Stimulated activated naive CD4-positive, alpha-beta T cell (primary cell): Measurements from ENCODE around the gene TRPM5.

Experiments used
- DNase-seq, 6 experiments: peaks; one replicate each; lab custom pipeline; 2025; lab: John Stamatoyannopoulos, UW

TRPM5 gene

GRCh38 chr11:2402890-2403645 lies 41.2 kb downstream of the TRPM5 start:
- no peak for DNase-seq

GRCh38 chr11:2402106-2402505 lies 42.2 kb downstream of the TRPM5 start:
- no peak for DNase-seq

DNA sequence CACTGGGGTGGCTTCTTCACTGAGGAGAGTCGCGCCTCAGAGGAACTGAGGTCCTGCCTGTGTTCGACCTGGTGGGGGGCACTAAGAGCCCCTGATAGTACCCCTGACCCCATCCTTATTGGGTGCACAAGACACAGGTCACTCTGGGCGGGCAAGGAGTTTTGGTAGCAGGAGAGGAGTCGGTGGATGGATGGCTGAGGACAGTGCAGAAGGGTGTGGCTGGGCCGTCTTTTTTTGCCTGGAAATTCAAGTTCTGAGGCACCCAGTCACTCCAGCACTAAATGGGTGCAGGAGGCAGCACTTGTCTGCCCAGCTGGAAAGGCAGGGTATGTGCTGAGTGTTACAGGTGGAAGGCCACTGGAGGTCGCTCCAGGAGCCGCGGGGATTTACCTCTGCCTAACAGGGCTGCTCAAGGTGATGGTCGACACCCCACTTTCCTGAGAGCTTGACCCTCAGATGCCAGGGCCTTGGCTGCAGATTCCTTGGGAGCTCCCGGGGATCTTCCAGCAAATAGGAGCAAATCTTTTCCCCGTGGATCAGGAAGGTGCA lies 42.8 kb downstream of the TRPM5 start:
- DNase-seq, result no peak

GRCh38 chr11:2400762-2401435 lies 43.4 kb downstream of the TRPM5 start:
- DNase-seq, result no peak

DNA sequence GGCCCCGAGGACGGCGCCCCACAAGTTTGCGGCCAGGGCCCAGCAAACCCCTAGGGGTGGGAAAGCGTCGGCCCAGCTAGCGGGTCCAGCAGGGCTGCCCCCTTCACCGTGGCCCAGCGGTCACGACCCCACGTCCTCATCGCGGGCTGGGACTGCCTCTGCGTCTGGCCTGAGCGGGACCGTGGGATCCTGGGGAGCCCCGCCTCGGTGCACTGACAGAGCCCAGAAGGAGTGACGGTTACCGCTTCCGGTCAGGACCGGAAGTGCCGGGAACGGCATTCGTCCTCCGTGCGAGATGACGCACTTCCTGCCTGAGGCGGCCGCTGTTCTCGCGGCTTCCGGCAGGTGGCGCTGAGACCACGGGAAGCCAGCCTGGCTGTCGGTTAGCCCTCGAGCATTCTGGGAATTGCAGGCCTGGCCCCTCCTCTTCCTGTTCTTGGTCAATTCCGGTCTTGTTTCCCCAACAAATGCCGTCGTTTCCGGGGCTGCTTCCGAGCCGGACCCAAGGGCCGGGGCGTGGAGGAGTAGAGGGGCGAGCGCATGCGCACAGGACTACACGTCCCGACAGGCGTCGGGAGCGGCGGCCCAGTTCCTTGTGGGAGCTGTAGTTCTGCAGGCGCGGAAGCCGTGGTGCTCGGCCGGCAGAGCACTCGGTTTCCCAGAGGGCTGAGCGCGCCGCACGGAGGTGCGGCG lies 44.1 kb downstream of the TRPM5 start, which contains the start of gene TSSC4:
TSSC4 (plus strand) TSS at position 682 of the 693 bp plus-strand sequence. CDS start 1,884 bp downstream, outside the sequence.
- peak; percentile 98 to 100 (median 100) for DNase-seq

GRCh38 chr11:2399488-2400068 lies 44.7 kb downstream of the TRPM5 start:
- no peak for DNase-seq

- DNase-seq, result no peak
These were observed 45.5 kb downstream of the TRPM5 start for GRCh38 chr11:2398664-2399355.

DNA sequence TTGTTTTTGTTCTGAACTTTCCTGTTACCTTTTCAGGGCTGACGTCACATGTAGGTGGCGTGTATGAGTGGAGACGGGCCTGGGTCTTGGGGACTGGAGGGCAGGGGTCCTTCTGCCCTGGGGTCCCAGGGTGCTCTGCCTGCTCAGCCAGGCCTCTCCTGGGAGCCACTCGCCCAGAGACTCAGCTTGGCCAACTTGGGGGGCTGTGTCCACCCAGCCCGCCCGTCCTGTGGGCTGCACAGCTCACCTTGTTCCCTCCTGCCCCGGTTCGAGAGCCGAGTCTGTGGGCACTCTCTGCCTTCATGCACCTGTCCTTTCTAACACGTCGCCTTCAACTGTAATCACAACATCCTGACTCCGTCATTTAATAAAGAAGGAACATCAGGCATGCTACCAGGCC lies 47.3 kb downstream of the TRPM5 start:
- DNase-seq, result no peak

- no peak for DNase-seq
These were observed 47.8 kb downstream of the TRPM5 start for GRCh38 chr11:2396471-2396870.

GRCh38 chr11:2395856-2396255 lies 48.5 kb downstream of the TRPM5 start:
- no peak for DNase-seq

DNA sequence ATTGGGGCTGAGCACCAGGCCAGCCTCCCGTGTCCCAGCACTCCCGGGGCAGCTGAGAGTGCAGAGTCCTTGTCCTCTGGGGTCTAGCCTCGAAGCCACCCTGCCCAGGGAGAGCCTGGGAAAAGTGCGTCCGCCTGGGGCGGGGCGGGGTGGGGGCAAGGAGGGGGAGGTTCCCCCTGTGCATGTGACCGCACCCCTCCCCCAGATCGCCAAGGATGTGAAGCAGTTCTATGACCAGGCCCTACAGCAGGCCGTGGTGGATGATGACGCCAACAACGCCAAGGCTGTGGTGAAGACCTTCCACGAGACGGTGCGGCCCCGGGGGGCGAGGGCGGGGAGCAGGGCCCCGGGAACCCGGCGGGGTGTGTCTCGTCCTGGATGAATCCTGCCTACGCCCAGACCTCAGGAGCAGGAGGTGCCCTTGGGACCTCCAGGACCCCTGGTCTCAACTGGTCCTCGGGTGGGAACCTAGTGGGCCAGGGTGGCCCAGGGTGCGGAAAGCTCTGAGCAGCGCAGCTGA lies 49.0 kb downstream of the TRPM5 start:
- no peak for DNase-seq

- no peak for DNase-seq
These were observed 49.6 kb downstream of the TRPM5 start for GRCh38 chr11:2394818-2395105.
